ENCODE results near the gene TSPAN18.

Gene TSPAN18

GRCh38 chr11:44804449-44805437, 78.0 kb downstream of the TSPAN18 start:
- DNase-seq: no peak

GRCh38 chr11:44805596-44805995, 78.8 kb downstream of the TSPAN18 start:
- no peak for DNase-seq

- no peak for DNase-seq
Measured at GRCh38 chr11:44808053-44808753, 81.4 kb downstream of the TSPAN18 start.

- DNase-seq: no peak
Measured at GRCh38 chr11:44809283-44809682, 82.5 kb downstream of the TSPAN18 start.

GRCh38 chr11:44811841-44812448, 85.2 kb downstream of the TSPAN18 start:
- DNase-seq: no peak

- DNase-seq: no peak
Measured at GRCh38 chr11:44812971-44813370, 86.2 kb downstream of the TSPAN18 start.

- DNase-seq: no peak
Measured at GRCh38 chr11:44813401-44813800, 86.6 kb downstream of the TSPAN18 start.

- DNase-seq: no peak
Measured at GRCh38 chr11:44814881-44815592, 88.3 kb downstream of the TSPAN18 start.

GRCh38 chr11:44815917-44816456, 89.2 kb downstream of the TSPAN18 start:
- DNase-seq: no peak

- DNase-seq: no peak
Measured at GRCh38 chr11:44816761-44817160, 90.0 kb downstream of the TSPAN18 start.

- DNase-seq: no peak
Measured at GRCh38 chr11:44817207-44817949, 90.6 kb downstream of the TSPAN18 start.

GRCh38 chr11:44818110-44818509, 91.3 kb downstream of the TSPAN18 start:
- no peak for DNase-seq

GRCh38 chr11:44819346-44819745, 92.6 kb downstream of the TSPAN18 start:
- DNase-seq: no peak

- no peak for DNase-seq
Measured at GRCh38 chr11:44822369-44822768, 95.6 kb downstream of the TSPAN18 start.

GRCh38 chr11:44823006-44823405, 96.2 kb downstream of the TSPAN18 start:
- DNase-seq: no peak

- no peak for DNase-seq
Measured at GRCh38 chr11:44823868-44824267, 97.1 kb downstream of the TSPAN18 start.

- DNase-seq: no peak
Measured at GRCh38 chr11:44824300-44824704, 97.5 kb downstream of the TSPAN18 start.

- no peak for DNase-seq
Measured at GRCh38 chr11:44825058-44825785, 98.5 kb downstream of the TSPAN18 start.

GRCh38 chr11:44826922-44827643, 100.3 kb downstream of the TSPAN18 start:
- DNase-seq: no peak

GRCh38 chr11:44828296-44828695, 101.5 kb downstream of the TSPAN18 start:
- no peak for DNase-seq
